ENCODE measurements around the gene ODAD2. TPM values are rescaled to one million over a fixed set of nuclear protein-coding genes. Genes with fewer than 3 reads are reported as not detected.

ODAD2 gene
- total RNA-seq, 2 experiments from 2014 or later = not detected

GRCh38 chr10:27986821-27987220, 12.1 kb downstream of the ODAD2 start:
- TF ChIP-seq EZH2phosphoT487 (IDR thresholded peaks at IDR 0.05; ENCODE audit: borderline replicate concordance, low read depth, low read length) (no peak), CTCF (conservative IDR thresholded peaks at IDR 0.05; ENCODE audit: low read length) (no peak)
- Histone ChIP-seq H3K36me3 (ENCODE audit: insufficient read depth, low read length) (no peaks in the 10 kb centered on the region), H3K4me3 (ENCODE audit: low read depth, low read length, poor library complexity, severe bottlenecking) (no peak overlapping the region), H3K27ac (ENCODE audit: low read depth, low read length, poor library complexity, severe bottlenecking) (no peak overlapping the region), H3K79me2 (ENCODE audit: insufficient read depth, low read depth, low read length) (no peaks in the 10 kb centered on the region), H2AFZ (ENCODE audit: low read length) (no peak overlapping the region), H3K9me3 (ENCODE audit: low read length) (no peaks in the 10 kb centered on the region), H3K4me1 (ENCODE audit: insufficient read depth, low read length, poor library complexity, severe bottlenecking) (no peaks in the 10 kb centered on the region), H4K20me1 (ENCODE audit: insufficient read depth, low read length) (no peaks in the 10 kb centered on the region), H3K9me2 (ENCODE audit: insufficient read depth, low read length) (no peaks in the 10 kb centered on the region), H3K4me2 (ENCODE audit: low read length) (no peak overlapping the region)
- intact Hi-C loops (cut with micrococcal nuclease; ENCODE audit: unreplicated experiment) = no loop called here
- no peak for DNase-seq (ENCODE audit: low spot score)
- CTCF ChIA-PET (ENCODE audit: unreplicated experiment) = no interaction called here
- no TSS peak for BruUV-seq (replicated peaks)
- POLR2A ChIA-PET = no interaction called here

GRCh38 chr10:27982875-27983543, 15.9 kb downstream of the ODAD2 start:
- no peaks in the 10 kb centered on the region for H3K36me3 ChIP-seq (ENCODE audit: insufficient read depth, low read length)
- POLR2A ChIA-PET = interaction anchor here (0.7 kb wide), 1 partner anchor 253 kb away, joined by 3 read pairs; no protein-coding TSS in a partner anchor
- CTCF ChIA-PET (ENCODE audit: unreplicated experiment) = no interaction called here

More at GRCh38 chr10:27982875-27983543, 15.9 kb downstream of the ODAD2 start:
- no peak for DNase-seq (ENCODE audit: low spot score)
- Histone ChIP-seq H2AFZ (ENCODE audit: low read length) (no peak overlapping the region), H3K79me2 (ENCODE audit: insufficient read depth, low read depth, low read length) (no peaks in the 10 kb centered on the region), H4K20me1 (ENCODE audit: insufficient read depth, low read length) (no peaks in the 10 kb centered on the region), H3K4me1 (ENCODE audit: insufficient read depth, low read length, poor library complexity, severe bottlenecking) (no peaks in the 10 kb centered on the region), H3K9me3 (ENCODE audit: low read length) (no peaks in the 10 kb centered on the region), H3K27ac (ENCODE audit: low read depth, low read length, poor library complexity, severe bottlenecking) (no peak overlapping the region), H3K4me3 (ENCODE audit: low read depth, low read length, poor library complexity, severe bottlenecking) (no peak overlapping the region), H3K4me2 (ENCODE audit: low read length) (no peak overlapping the region), H3K9me2 (ENCODE audit: insufficient read depth, low read length) (no peaks in the 10 kb centered on the region)
- intact Hi-C loops (cut with micrococcal nuclease; ENCODE audit: unreplicated experiment) = no loop called here
- BruUV-seq (replicated peaks) = no TSS peak
- no peak for TF ChIP-seq CTCF (conservative IDR thresholded peaks at IDR 0.05; ENCODE audit: low read length)
- no peak for TF ChIP-seq EZH2phosphoT487 (IDR thresholded peaks at IDR 0.05; ENCODE audit: borderline replicate concordance, low read depth, low read length)

Data from OCI-LY7 (cell line).